Fibroblast of mammary gland (primary cell): Measurements from ENCODE around the gene GAMT.

ENCODE experiments used
- DNase-seq: peaks from one replicate; pipeline ENCODE4 v3.0.0-alpha.2; 2010; ENCODE audit warnings: low read depth
- H3K4me3 ChIP-seq: 2 replicates; pipeline ENCODE4 v1.5.1; 2011; ENCODE audit warnings: low read depth, mild to moderate bottlenecking, low read length, moderate library complexity; ENCODE audit not compliant: control insufficient read depth
- CTCF ChIP-seq: conservative IDR thresholded peaks from 2 replicates; pipeline ENCODE4 v1.5.1; 2011; ENCODE audit warnings: low read depth, low read length, inconsistent platforms; ENCODE audit not compliant: control insufficient read depth, insufficient read depth

GAMT gene

GRCh38 chr19:1394252-1395193, 6.8 kb downstream of the GAMT start:
- H3K4me3 ChIP-seq, result no peak overlapping the region
- TF ChIP-seq CTCF, result no peak
- no peak for DNase-seq

DNA sequence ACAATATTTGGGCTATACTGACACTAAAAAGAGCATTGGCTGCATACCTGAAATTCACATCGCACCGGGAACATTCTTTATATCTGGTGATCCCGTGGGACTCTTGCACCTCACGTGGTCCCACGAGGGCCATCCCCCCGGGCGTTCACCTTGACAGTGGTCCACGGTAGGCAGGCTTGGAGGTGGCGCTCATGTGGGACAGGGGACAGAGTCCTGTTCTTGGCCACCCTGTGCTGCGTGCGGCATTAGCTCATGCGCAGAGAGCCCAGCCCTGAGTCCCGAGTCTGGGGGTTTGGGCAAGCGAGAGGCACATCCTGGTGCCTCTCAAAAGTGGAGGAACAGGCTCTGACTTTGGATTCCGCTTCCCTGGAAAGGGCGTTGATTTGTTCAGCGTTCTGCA, 7.5 kb downstream of the GAMT start:
- H3K4me3 ChIP-seq, result no peak overlapping the region
- TF ChIP-seq CTCF, result no peak
- DNase-seq, result no peak

DNA sequence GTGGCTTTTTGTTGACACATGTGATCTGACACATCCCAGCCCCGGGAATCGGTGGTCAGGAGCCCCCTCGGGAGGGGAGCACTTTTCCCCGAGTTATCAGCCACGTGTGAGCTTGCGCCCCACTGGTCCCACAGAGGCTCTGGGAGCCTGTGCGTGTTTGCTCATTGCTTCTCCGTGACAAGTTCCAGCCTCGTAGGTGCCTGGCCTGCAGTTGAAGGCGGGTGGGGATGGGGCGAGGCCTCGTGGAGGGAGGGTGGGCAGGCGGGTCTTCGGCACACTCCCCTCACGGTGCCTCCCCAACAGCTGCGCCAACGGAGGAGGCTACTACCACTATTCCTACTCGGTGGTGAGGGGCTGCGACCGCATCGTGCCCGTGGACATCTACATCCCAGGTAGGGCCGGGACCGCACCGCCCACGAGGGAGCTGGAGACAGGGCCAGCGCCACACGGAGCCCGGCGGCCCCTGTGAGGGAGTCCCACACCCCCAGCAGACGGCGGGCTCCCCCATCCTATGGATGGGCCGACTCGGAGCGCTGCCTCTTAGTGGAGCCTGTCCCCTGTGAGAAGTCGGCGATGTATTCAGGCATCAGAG, 8.3 kb downstream of the GAMT start:
- TF ChIP-seq CTCF, result no peak
- no peak overlapping the region for H3K4me3 ChIP-seq

DNA sequence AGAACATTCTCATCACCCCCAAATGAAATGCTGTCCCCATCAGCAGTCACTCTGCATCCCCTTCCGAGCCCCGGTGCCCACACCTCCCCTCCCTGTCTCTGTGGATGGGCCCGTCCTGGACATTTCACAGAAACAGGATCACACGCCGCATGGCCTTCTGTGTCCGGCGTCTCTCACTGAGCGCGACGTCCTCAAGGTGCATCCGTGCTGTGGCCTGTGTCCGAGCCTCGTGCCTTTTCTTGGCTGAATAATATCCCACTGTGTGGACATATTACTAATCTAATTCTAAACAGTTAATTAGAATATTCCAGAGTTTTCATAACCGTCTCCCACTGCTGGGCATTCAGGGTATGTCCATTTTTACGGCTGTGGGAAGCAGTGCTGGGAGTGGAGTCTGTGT, 8.9 kb downstream of the GAMT start:
- DNase-seq, result no peak
- no peak for TF ChIP-seq CTCF

More for the DNA sequence above, 8.3 kb downstream of the GAMT start:
- no peak for DNase-seq

GRCh38 chr19:1390890-1391423, 10.4 kb downstream of the GAMT start:
- DNase-seq, result no peak
- H3K4me3 ChIP-seq, result no peak overlapping the region
- TF ChIP-seq CTCF, result no peak

More for the DNA sequence above, 8.9 kb downstream of the GAMT start:
- H3K4me3 ChIP-seq, result no peak overlapping the region

GRCh38 chr19:1389033-1389940, 12.1 kb downstream of the GAMT start:
- no peak overlapping the region for H3K4me3 ChIP-seq
- DNase-seq, result no peak
- no peak for TF ChIP-seq CTCF
